ENCODE results near the gene GLIS1. TPM values are rescaled to one million over a fixed set of nuclear protein-coding genes. Genes with fewer than 3 reads are reported as not detected.

GLIS1 gene
- total and polyA plus RNA-seq, 2 donors (not counting 3 experiments of a cell fraction or from before 2014, with no cell fraction given), result not detected

- ChIA-PET CTCF (no interaction called here), POLR2A (no interaction called here)
- no peaks in the 10 kb centered on the region for H3K9me1 ChIP-seq (replicated peaks; ENCODE audit: control insufficient read depth, extremely low read depth, insufficient read depth, low read length)
- H3K4me3 ChIP-seq (replicated peaks in 1 of 3; ENCODE audit: insufficient read depth in 1 of 3, low read depth in 1 of 3, low read length in 3 of 3), result no peak overlapping the region
- no peak overlapping the region for H2AFZ ChIP-seq (ENCODE audit: low read depth, low read length)
- peaks cover 3 to 4% of the 10 kb centered on the region in 2 experiments for H3K27me3 ChIP-seq (ENCODE audit: control insufficient read depth in 2 of 2, insufficient read depth in 2 of 2, low read length in 2 of 2)
- no peak for DNase-seq (ENCODE audit: low read depth, low spot score)
- no peak for TF ChIP-seq EZH2 (IDR thresholded peaks at IDR 0.05; ENCODE audit: borderline replicate concordance, low read depth, low read length, severe bottlenecking)
- no peak for TF ChIP-seq JUN (IDR thresholded peaks at IDR 0.05; ENCODE audit: borderline replicate concordance, insufficient read depth, insufficient read length, low read depth)
- no peak for TF ChIP-seq GATA2 (IDR thresholded peaks at IDR 0.05; ENCODE audit: insufficient read depth, insufficient read length, low read depth, low read length)
- TF ChIP-seq CTCF (IDR thresholded peaks at IDR 0.05; ENCODE audit: extremely low read depth in 1 of 2, insufficient read depth in 1 of 2, low read depth in 1 of 2, low read length in 2 of 2), result no peak
- no peak for TF ChIP-seq POLR2A (IDR thresholded peaks at IDR 0.05; ENCODE audit: low read depth, low read length)
- no peak for TF ChIP-seq MYC (IDR thresholded peaks at IDR 0.05; ENCODE audit: low read depth, low read length)
- TF ChIP-seq POLR2AphosphoS5 (IDR thresholded peaks at IDR 0.05; ENCODE audit: insufficient read depth, low read depth, low read length), result no peak
- TF ChIP-seq, protein P1, sequence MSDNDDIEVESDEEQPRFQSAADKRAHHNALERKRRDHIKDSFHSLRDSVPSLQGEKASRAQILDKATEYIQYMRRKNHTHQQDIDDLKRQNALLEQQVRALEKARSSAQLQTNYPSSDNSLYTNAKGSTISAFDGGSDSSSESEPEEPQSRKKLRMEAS (IDR thresholded peaks at IDR 0.05; ENCODE audit: insufficient read depth, insufficient read length), result no peak
- no peak overlapping the region for H3K4me2 ChIP-seq (ENCODE audit: insufficient read depth, low read length)
- intact Hi-C loops (cut with micrococcal nuclease) (no loop called here), dilution Hi-C loops (cut with MboI; ENCODE audit: extremely low pct_ligation_motif_present, low sequenced_read_pairs) (no loop called here)
- H3K9ac ChIP-seq (replicated peaks; ENCODE audit: extremely low read depth, insufficient read depth, low read length), result no peak overlapping the region
- FAIRE-seq, result no peak
- H3K4me1 ChIP-seq (ENCODE audit: control insufficient read depth, extremely low read depth, insufficient read depth, low read length), result no peaks in the 10 kb centered on the region
- no TSS peak for BruUV-seq (replicated peaks)
- H3K27ac ChIP-seq (ENCODE audit: insufficient read depth, low read depth, low read length), result no peak overlapping the region
- no peaks in the 10 kb centered on the region for H3K9me3 ChIP-seq (replicated peaks; ENCODE audit: control insufficient read depth, insufficient read depth, low read length)
- no peaks in the 10 kb centered on the region for H3K79me2 ChIP-seq (ENCODE audit: control insufficient read depth, insufficient read depth, low read length)
- no peaks in the 10 kb centered on the region for H3K36me3 ChIP-seq (ENCODE audit: control insufficient read depth in 2 of 2, extremely low read depth in 1 of 2, insufficient read depth in 2 of 2, low read length in 2 of 2)
- no peaks in the 10 kb centered on the region for H4K20me1 ChIP-seq (replicated peaks; ENCODE audit: control insufficient read depth, extremely low read depth, insufficient read depth, low read length)
These were observed 165.0 kb downstream of the GLIS1 start for GRCh38 chr1:53573931-53574330.
